Pancreas (tissue), 10 donors: ENCODE data around the gene PRKCD. TPM values are rescaled to one million over a fixed set of nuclear protein-coding genes. Genes with fewer than 3 reads are reported as not detected.

Experiments used
- ATAC-seq, 4 donors: fragments of 200-7000 bp; cut with Tn5 transposase; one replicate each; pipeline versions ENCODE4 v1.8.0 to v1.9.1; 2020; ENCODE audit warnings: mild to moderate bottlenecking in 4 of 4, moderate library complexity in 4 of 4
- DNase-seq, 6 donors: peaks; one replicate each; pipeline ENCODE4 v3.0.0-alpha.2; 2020
- FAIRE-seq: peaks from 2 replicates; lab custom pipeline; 2012; peaks lifted over from hg19 to GRCh38; lab: Jason Lieb, UNC
- H3K27ac ChIP-seq, 4 donors: fragments of 200-600 bp; sonication (generic); 1 replicate in 3 of 4; 2 replicates in 1 of 4; pipeline versions ENCODE4 v1.5.0 to v1.8.0; 2020
- H3K27me3 ChIP-seq, 4 donors: fragments of 200-600 bp; one replicate each; pipeline ENCODE4 v1.8.0; 2021
- H3K36me3 ChIP-seq, 3 donors: fragments of 200-600 bp; sonication (generic) in 1 of 3; one replicate each; pipeline versions ENCODE4 v1.5.0 to v1.8.0; 2020 to 2021
- H3K4me1 ChIP-seq, 3 donors: fragments of 200-600 bp; one replicate each; pipeline ENCODE4 v1.8.0; 2021
- H3K4me3 ChIP-seq, 4 donors: fragments of 200-600 bp; sonication (generic) in 2 of 4; one replicate each; pipeline versions ENCODE4 v1.5.0 to v1.8.0; 2020 to 2021
- H3K9me3 ChIP-seq, 4 donors: fragments of 200-600 bp; one replicate each; pipeline ENCODE4 v1.8.0; 2021
- CTCF ChIP-seq, 4 donors: fragments of 200-600 bp; sonication (generic) in 3 of 4; IDR thresholded peaks; one replicate each; pipeline versions ENCODE4 v1.5.0 to v1.8.0; 2021; ENCODE audit warnings: antibody characterized with exemption in 4 of 4
- WGBS, 2 donors: extraction: QIAGEN DNeasy Blood & Tissue Kit; methylation state at CpG; one replicate each; pipeline ENCODE4 v1.1.7; 2013; 5-methylcytosine and 5-hydroxymethylcytosine counted together
- intact Hi-C, 3 donors: fragments of 100-400 bp; cut with DNase I; formaldehyde crosslinking; loops; one replicate each; pipeline versions ENCODE4 v1.11.1 to v1.14.2; 2022
- polyA plus RNA-seq, 2 donors: library from polyadenylated mRNA; stranded (reverse); fragments of 200-250 nt; gene quantifications; one replicate each; pipeline ENCODE4 v1.2.3, GENCODE V29; 2013
- total RNA-seq, 6 donors: library from RNA; stranded (reverse); fragmentation: NEBNext Ultra II Directional in 4 of 6; extraction: Animal tissue kit (Norgen Biotek cat#: 25700) in 4 of 6; gene quantifications; one replicate each; pipeline versions ENCODE4 v1.2.1 to v1.2.4, GENCODE V29; 2021 to 2023
- donor health status: healthy with polysubstance abuse.
- donor health status: DM: no; HTN: no; CAD: no; lungs with moderate emphysema.
- donor health status: DM: no; HTN: no; CAD: no.
- donor health status: control.
- donor health status: control.
- donor health status: Bipolar disorder and iron deficiency.
- donor health status: DM: yes; HTN: yes; CAD: no.
- donor health status: DM: no; HTN: no; CAD: no.
- donor health status: DM: no; HTN: no; CAD: no.
- donor health status: DM: yes; HTN: yes; CAD: no.

Gene PRKCD
- total and polyA plus RNA-seq, 8 donors = 10.7 to 32.5 (median 14.6) TPM

GRCh38 chr3:53137221-53137620, 23.8 kb upstream of the PRKCD start:
- DNase-seq (no peak), ATAC-seq (no peak), FAIRE-seq (no peak)
- WGBS, 2 donors = 55 to 59% methylated on average over 2 of the region's 2 CpGs
- Histone ChIP-seq H3K36me3 (no peaks in the 10 kb centered on the region), H3K4me1 (peaks cover 0 to 9% (median 4%) of the 10 kb centered on the region in 3 donors), H3K27me3 (no peaks in the 10 kb centered on the region), H3K4me3 (no peak overlapping the region), H3K27ac (no peak overlapping the region), H3K9me3 (no peaks in the 10 kb centered on the region)
- no peak for TF ChIP-seq CTCF (IDR thresholded peaks at IDR 0.05)
- intact Hi-C loops = no loop called here

- intact Hi-C loops = no loop called here
These were observed 23.1 kb upstream of the PRKCD start for GRCh38 chr3:53137835-53138446.

GRCh38 chr3:53139906-53140846, 20.8 kb upstream of the PRKCD start:
- no peak overlapping the region for H3K27ac ChIP-seq
- H3K27me3 ChIP-seq = no peaks in the 10 kb centered on the region
- H3K4me3 ChIP-seq = no peak overlapping the region
- WGBS, 2 donors = 63 to 66% methylated on average over 6 of the region's 6 CpGs
- no peak for TF ChIP-seq CTCF (IDR thresholded peaks at IDR 0.05)
- intact Hi-C loops = no loop called here
- no peak for FAIRE-seq
- ATAC-seq = no peak
- H3K36me3 ChIP-seq = no peaks in the 10 kb centered on the region
- H3K4me1 ChIP-seq = peaks cover 9 to 12% (median 11%) of the 10 kb centered on the region in 3 donors
- DNase-seq = no peak
- no peaks in the 10 kb centered on the region for H3K9me3 ChIP-seq

More at GRCh38 chr3:53137835-53138446, 23.1 kb upstream of the PRKCD start:
- ATAC-seq (no peak), DNase-seq (no peak), FAIRE-seq (no peak)
- Histone ChIP-seq H3K9me3 (no peaks in the 10 kb centered on the region), H3K4me3 (no peak overlapping the region), H3K4me1 (peaks cover 0 to 9% (median 4%) of the 10 kb centered on the region in 3 donors), H3K36me3 (no peaks in the 10 kb centered on the region), H3K27ac (no peak overlapping the region), H3K27me3 (no peaks in the 10 kb centered on the region)
- WGBS, 2 donors = 81 to 87% methylated on average over 4 of the region's 4 CpGs
- no peak for TF ChIP-seq CTCF (IDR thresholded peaks at IDR 0.05)

GRCh38 chr3:53140847-53141845, 19.9 kb upstream of the PRKCD start:
- Histone ChIP-seq H3K4me1 (peaks cover 17 to 22% (median 20%) of the 10 kb centered on the region in 3 donors), H3K36me3 (no peaks in the 10 kb centered on the region), H3K27me3 (no peaks in the 10 kb centered on the region), H3K9me3 (no peaks in the 10 kb centered on the region), H3K4me3 (no peak overlapping the region), H3K27ac (no peak overlapping the region)
- 71 to 75% methylated on average over 6 of the region's 6 CpGs for WGBS, 2 donors
- no peak for TF ChIP-seq CTCF (IDR thresholded peaks at IDR 0.05)
- intact Hi-C loops = no loop called here
- DNase-seq (no peak), FAIRE-seq (no peak), ATAC-seq (peak in 1 of 4 donors; percentile 42)
